Neural cell (in vitro differentiated cells): ENCODE data around the gene KRTAP20-1.

Experiments
- CTCF ChIP-seq: fragments of 450-650 bp; IDR thresholded peaks from 2 replicates; pipeline ENCODE4 v1.5.1; 2014; ENCODE audit warnings: antibody characterized with exemption, mild to moderate bottlenecking, moderate library complexity; ENCODE audit not compliant: poor library complexity, severe bottlenecking
- EP300 ChIP-seq: fragments of 450-650 bp; conservative IDR thresholded peaks from 2 replicates; pipeline ENCODE4 v1.6.1; 2014; ENCODE audit warnings: antibody characterized with exemption, mild to moderate bottlenecking, moderate library complexity; ENCODE audit not compliant: poor library complexity, severe bottlenecking
- EZH2 ChIP-seq: fragments of 200-600, 300-800 bp; shearing (Covaris generic), sonication (generic); IDR thresholded peaks from 2 replicates; pipeline ENCODE4 v1.6.1; 2014; ENCODE audit warnings: antibody characterized with exemption, low read length, borderline replicate concordance, mild to moderate bottlenecking; ENCODE audit not compliant: insufficient read depth, poor library complexity, severe bottlenecking
- MXI1 ChIP-seq: fragments of 450-650 bp; conservative IDR thresholded peaks from 2 replicates; pipeline ENCODE4 v1.6.1; 2014; ENCODE audit warnings: antibody characterized with exemption, mild to moderate bottlenecking; ENCODE audit not compliant: poor library complexity, severe bottlenecking
- POLR2AphosphoS5 ChIP-seq: IDR thresholded peaks from 2 replicates; pipeline ENCODE4 v1.6.1; 2012
- RAD21 ChIP-seq: fragments of 450-650 bp; conservative IDR thresholded peaks from 2 replicates; pipeline ENCODE4 v1.6.1; 2014; ENCODE audit warnings: antibody characterized with exemption, mild to moderate bottlenecking, moderate library complexity
- SMC3 ChIP-seq: fragments of 450-650 bp; conservative IDR thresholded peaks from 2 replicates; pipeline ENCODE4 v1.6.1; 2014; ENCODE audit warnings: antibody characterized with exemption, mild to moderate bottlenecking, moderate library complexity; ENCODE audit not compliant: poor library complexity
- TAF1 ChIP-seq: IDR thresholded peaks from 2 replicates; pipeline ENCODE4 v1.6.1; 2012; ENCODE audit warnings: low read depth
- TF ChIP-seq, protein P1 (sequence below): IDR thresholded peaks from 2 replicates; pipeline ENCODE4 v1.6.1; 2012; ENCODE audit warnings: borderline replicate concordance

GRCh38 chr21:30612132-30612531, 4.1 kb upstream of the KRTAP20-1 start:
- TF ChIP-seq, protein P1, sequence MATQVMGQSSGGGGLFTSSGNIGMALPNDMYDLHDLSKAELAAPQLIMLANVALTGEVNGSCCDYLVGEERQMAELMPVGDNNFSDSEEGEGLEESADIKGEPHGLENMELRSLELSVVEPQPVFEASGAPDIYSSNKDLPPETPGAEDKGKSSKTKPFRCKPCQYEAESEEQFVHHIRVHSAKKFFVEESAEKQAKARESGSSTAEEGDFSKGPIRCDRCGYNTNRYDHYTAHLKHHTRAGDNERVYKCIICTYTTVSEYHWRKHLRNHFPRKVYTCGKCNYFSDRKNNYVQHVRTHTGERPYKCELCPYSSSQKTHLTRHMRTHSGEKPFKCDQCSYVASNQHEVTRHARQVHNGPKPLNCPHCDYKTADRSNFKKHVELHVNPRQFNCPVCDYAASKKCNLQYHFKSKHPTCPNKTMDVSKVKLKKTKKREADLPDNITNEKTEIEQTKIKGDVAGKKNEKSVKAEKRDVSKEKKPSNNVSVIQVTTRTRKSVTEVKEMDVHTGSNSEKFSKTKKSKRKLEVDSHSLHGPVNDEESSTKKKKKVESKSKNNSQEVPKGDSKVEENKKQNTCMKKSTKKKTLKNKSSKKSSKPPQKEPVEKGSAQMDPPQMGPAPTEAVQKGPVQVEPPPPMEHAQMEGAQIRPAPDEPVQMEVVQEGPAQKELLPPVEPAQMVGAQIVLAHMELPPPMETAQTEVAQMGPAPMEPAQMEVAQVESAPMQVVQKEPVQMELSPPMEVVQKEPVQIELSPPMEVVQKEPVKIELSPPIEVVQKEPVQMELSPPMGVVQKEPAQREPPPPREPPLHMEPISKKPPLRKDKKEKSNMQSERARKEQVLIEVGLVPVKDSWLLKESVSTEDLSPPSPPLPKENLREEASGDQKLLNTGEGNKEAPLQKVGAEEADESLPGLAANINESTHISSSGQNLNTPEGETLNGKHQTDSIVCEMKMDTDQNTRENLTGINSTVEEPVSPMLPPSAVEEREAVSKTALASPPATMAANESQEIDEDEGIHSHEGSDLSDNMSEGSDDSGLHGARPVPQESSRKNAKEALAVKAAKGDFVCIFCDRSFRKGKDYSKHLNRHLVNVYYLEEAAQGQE: no peak
- TF ChIP-seq CTCF (no peak), SMC3 (no peak), EP300 (no peak), POLR2AphosphoS5 (no peak), EZH2 (no peak), TAF1 (no peak), RAD21 (no peak), MXI1 (no peak)
